ENCODE results near the gene STN1.
A peak's percentile ranks its signal among the peaks of the same experiment; 100 is the strongest.

STN1 gene

DNA sequence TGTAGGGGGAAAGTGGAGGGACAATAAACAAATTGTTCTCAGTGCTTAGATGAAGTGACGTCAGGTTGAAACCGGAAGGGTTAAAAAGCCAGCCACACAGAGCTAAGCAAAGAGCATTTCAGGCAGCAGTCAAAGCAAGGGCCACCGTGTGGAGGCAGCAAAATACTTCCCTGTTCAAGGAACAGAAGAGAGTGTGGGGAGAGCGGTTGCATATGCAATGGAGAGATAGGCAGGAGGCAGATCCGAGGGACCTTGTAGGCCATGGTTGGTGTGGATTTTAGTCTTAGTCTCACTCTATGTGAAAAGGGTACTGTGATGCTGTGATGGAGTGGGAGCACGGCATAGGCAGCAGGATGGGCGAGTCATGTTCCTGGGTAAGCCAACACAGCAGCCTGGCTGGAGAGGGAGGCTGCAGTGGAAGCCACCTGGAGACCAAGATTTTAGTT lies 3.8 kb upstream of the STN1 start:
- TF ChIP-seq, protein P1, sequence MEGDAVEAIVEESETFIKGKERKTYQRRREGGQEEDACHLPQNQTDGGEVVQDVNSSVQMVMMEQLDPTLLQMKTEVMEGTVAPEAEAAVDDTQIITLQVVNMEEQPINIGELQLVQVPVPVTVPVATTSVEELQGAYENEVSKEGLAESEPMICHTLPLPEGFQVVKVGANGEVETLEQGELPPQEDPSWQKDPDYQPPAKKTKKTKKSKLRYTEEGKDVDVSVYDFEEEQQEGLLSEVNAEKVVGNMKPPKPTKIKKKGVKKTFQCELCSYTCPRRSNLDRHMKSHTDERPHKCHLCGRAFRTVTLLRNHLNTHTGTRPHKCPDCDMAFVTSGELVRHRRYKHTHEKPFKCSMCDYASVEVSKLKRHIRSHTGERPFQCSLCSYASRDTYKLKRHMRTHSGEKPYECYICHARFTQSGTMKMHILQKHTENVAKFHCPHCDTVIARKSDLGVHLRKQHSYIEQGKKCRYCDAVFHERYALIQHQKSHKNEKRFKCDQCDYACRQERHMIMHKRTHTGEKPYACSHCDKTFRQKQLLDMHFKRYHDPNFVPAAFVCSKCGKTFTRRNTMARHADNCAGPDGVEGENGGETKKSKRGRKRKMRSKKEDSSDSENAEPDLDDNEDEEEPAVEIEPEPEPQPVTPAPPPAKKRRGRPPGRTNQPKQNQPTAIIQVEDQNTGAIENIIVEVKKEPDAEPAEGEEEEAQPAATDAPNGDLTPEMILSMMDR (IDR thresholded peaks at IDR 0.05; ENCODE audit: low read depth, low read length, missing control alignments): no peak
- DNase-seq (ENCODE audit: low read depth): no peak
- H3K4me3 ChIP-seq (ENCODE audit: low read depth, low read length): no peak overlapping the region

DNA sequence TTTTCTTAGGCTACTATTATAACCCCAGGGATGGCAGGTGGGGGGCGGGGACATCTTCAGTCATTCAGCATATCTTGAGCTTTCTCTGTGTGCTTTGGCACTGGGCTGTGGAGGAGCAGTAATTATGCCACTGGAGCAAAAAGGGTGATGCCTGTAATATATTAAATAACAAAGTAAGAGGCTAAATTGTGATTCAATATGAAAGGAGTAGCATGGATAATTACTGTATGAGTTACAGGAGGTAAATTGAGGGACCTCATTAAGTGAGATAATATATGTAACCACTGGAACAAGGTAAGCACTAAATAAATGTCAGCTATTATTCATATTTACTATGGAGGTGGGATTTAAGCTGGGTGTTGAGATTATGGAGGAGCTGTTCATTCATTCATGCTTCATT lies 3.3 kb upstream of the STN1 start:
- H3K4me3 ChIP-seq (ENCODE audit: low read depth, low read length): no peak overlapping the region
- TF ChIP-seq, protein P1 (IDR thresholded peaks at IDR 0.05; ENCODE audit: low read depth, low read length, missing control alignments): no peak
- no peak for DNase-seq (ENCODE audit: low read depth)

DNA sequence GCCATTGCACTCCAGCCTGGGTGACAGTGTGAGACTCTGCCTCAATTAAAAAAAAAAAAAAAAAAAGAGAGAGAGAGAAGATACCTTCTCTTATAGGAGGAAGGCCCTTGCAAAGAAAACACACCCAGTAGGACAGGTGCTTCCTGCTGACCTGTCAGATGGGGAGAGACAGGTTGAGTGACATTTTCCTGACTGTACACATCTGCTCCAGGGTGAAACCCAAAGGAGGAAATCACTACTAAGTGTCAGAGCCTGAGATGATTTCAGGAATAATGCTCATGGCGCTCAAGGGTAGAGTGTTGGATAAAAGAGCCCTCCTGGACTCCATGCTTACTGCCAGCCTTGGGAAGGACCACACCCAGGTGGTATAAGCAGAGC lies 1.7 kb upstream of the STN1 start:
- no peak for DNase-seq (ENCODE audit: low read depth)
- H3K4me3 ChIP-seq (ENCODE audit: low read depth, low read length): no peak overlapping the region
- TF ChIP-seq, protein P1 (IDR thresholded peaks at IDR 0.05; ENCODE audit: low read depth, low read length, missing control alignments): no peak

DNA sequence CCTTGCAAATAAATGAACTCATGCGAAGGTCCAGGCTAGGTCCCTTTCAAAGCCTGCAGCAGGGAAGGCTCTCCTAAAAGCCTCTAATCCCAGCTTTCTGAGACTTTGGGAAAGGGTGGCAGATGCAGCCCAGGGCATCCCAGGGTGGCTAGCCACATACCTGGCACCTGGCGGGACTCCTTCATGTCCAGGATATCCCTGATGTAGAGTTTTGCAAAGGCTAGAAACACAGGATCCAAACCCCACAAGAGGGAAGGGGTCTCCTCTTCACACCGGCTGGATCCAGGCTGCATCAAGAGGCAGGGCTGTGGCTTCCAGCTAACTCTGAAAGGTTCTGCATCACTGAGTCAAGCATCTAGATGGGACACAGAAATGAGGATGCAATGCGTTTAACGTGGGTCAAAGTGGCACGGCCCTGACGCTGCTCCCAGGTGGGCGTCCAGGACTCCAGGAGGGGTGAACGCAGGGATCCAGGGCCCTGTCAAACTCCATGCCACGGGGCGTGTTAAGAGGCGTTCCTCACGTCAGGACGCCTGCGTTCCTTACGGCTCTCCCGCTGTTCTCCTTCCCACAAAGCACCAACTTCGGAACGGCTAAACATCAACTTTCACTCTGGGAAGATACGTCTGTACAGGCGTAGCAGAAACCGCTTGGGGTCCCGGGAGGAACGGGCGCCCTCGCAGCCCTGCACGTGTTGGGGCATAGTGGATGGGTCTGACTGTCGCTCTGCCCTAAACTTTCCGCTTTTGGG lies 507 bp downstream of the STN1 start:
- H3K4me3 ChIP-seq (ENCODE audit: low read depth, low read length): peak overlapping the region; percentile 86
- DNase-seq (ENCODE audit: low read depth): no peak
- TF ChIP-seq, protein P1 (IDR thresholded peaks at IDR 0.05; ENCODE audit: low read depth, low read length, missing control alignments): no peak

DNA sequence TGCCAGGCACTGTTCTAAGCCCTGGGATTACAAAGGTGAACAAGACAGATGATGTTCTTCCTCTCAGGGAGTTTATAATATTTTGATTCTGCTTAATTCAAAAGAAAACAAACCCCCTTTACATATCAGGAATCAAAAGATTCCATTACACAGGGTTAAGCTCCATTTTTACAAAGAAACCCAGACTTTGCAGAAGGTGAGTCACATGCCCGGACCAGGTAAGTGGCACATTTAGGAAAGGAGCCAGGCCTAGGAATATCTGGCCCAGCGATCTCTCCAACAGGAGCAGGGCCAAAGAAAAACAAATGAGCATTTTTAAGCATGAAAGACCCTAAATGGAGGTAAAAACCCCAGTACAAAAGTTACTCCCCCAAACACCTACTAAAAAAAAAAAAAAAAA lies 1.1 kb downstream of the STN1 start:
- H3K4me3 ChIP-seq (ENCODE audit: low read depth, low read length): peak overlapping the region; percentile 86
- TF ChIP-seq, protein P1 (IDR thresholded peaks at IDR 0.05; ENCODE audit: low read depth, low read length, missing control alignments): no peak
- DNase-seq (ENCODE audit: low read depth): no peak

GRCh38 chr10:103916254-103916653 lies 1.7 kb downstream of the STN1 start:
- DNase-seq (ENCODE audit: low read depth): no peak
- peak overlapping the region; percentile 4; the same call in 1 of the 2 replicates for H3K4me3 ChIP-seq (ENCODE audit: low read depth, low read length)
- TF ChIP-seq, protein P1 (IDR thresholded peaks at IDR 0.05; ENCODE audit: low read depth, low read length, missing control alignments): no peak

- TF ChIP-seq, protein P1 (IDR thresholded peaks at IDR 0.05; ENCODE audit: low read depth, low read length, missing control alignments): no peak
- no peak for DNase-seq (ENCODE audit: low read depth)
- peak overlapping the region; percentile 4 for H3K4me3 ChIP-seq (ENCODE audit: low read depth, low read length)
Measured at GRCh38 chr10:103915796-103916195, 2.2 kb downstream of the STN1 start.
